Astrocyte (in vitro differentiated cells and primary cell): ENCODE results near the gene SEC61B. TPM values are rescaled to one million over a fixed set of nuclear protein-coding genes. Genes with fewer than 3 reads are reported as not detected.

ENCODE experiments used
- DNase-seq: peaks from one replicate; pipeline ENCODE4 v3.0.0-alpha.2; 2010; ENCODE audit warnings: low read depth
- FAIRE-seq: peaks from 2 replicates; lab custom pipeline; 2011; peaks lifted over from hg19 to GRCh38; lab: Jason Lieb, UNC
- H2AFZ ChIP-seq: 2 replicates; pipeline ENCODE4 v1.6.0; 2012; ENCODE audit warnings: low read depth, low read length, inconsistent platforms
- H3K27ac ChIP-seq: 2 replicates; pipeline ENCODE4 v1.5.1; 2011; ENCODE audit warnings: low read depth, low read length, inconsistent platforms
- H3K27me3 ChIP-seq: 2 replicates; pipeline ENCODE4 v1.6.0; 2011; ENCODE audit warnings: low read length, inconsistent platforms; ENCODE audit not compliant: insufficient read depth
- H3K36me3 ChIP-seq: 2 replicates; pipeline ENCODE4 v1.5.1; 2011; ENCODE audit warnings: low read length, inconsistent platforms; ENCODE audit not compliant: insufficient read depth
- H3K4me1 ChIP-seq: 2 replicates; pipeline ENCODE4 v1.5.1; 2011; ENCODE audit warnings: low read length, inconsistent platforms; ENCODE audit not compliant: insufficient read depth
- H3K4me2 ChIP-seq: 2 replicates; pipeline ENCODE4 v1.6.0; 2012; ENCODE audit warnings: low read length, inconsistent platforms
- H3K4me3 ChIP-seq: 2 replicates; pipeline ENCODE4 v1.5.1; 2011; ENCODE audit warnings: low read depth, mild to moderate bottlenecking, low read length, inconsistent platforms; ENCODE audit not compliant: insufficient read depth
- H3K79me2 ChIP-seq: 2 replicates; pipeline ENCODE4 v1.6.0; 2012; ENCODE audit warnings: mild to moderate bottlenecking, low read length, inconsistent platforms; ENCODE audit not compliant: insufficient read depth
- H3K9ac ChIP-seq: 2 replicates; pipeline ENCODE4 v1.6.0; 2012; ENCODE audit warnings: mild to moderate bottlenecking, low read length, inconsistent platforms
- H3K9me3 ChIP-seq: 2 replicates; pipeline ENCODE4 v1.5.1; 2012; ENCODE audit warnings: low read depth, mild to moderate bottlenecking, low read length, inconsistent platforms; ENCODE audit not compliant: insufficient read depth
- H4K20me1 ChIP-seq: 2 replicates; pipeline ENCODE4 v1.6.0; 2012; ENCODE audit warnings: low read length, inconsistent platforms; ENCODE audit not compliant: insufficient read depth
- H3K27ac Mint-ChIP-seq: one replicate; pipeline ENCODE4 v1.8.0; 2021; ENCODE audit warnings: mild to moderate bottlenecking, mixed read lengths; ENCODE audit not compliant: unreplicated experiment
- H3K27me3 Mint-ChIP-seq: one replicate; pipeline ENCODE4 v1.8.0; 2021; ENCODE audit warnings: low read depth, mixed read lengths; ENCODE audit not compliant: unreplicated experiment
- H3K36me3 Mint-ChIP-seq: one replicate; pipeline ENCODE4 v1.8.0; 2021; ENCODE audit warnings: low read depth, mixed read lengths; ENCODE audit not compliant: unreplicated experiment
- H3K4me1 Mint-ChIP-seq: one replicate; pipeline ENCODE4 v1.8.0; 2021; ENCODE audit warnings: low read depth, mixed read lengths; ENCODE audit not compliant: unreplicated experiment
- H3K4me3 Mint-ChIP-seq: one replicate; pipeline ENCODE4 v1.8.0; 2021; ENCODE audit warnings: mild to moderate bottlenecking, moderate library complexity, mixed read lengths; ENCODE audit not compliant: unreplicated experiment
- H3K9me3 Mint-ChIP-seq: one replicate; pipeline ENCODE4 v1.8.0; 2021; ENCODE audit warnings: mild to moderate bottlenecking, mixed read lengths; ENCODE audit not compliant: unreplicated experiment
- CTCF ChIP-seq: IDR thresholded peaks from 2 replicates; pipeline ENCODE4 v1.5.1; 2011; ENCODE audit warnings: low read depth, mild to moderate bottlenecking, inconsistent platforms, low read length, moderate library complexity; ENCODE audit not compliant: insufficient read depth
- EZH2 ChIP-seq: IDR thresholded peaks from 2 replicates; pipeline ENCODE4 v1.6.1; 2012; ENCODE audit warnings: mild to moderate bottlenecking, low read length, inconsistent platforms; ENCODE audit not compliant: insufficient read depth
- total RNA-seq: library from RNA; stranded (reverse); gene quantifications from 2 replicates; pipeline ENCODE4 v1.2.1, GENCODE V29; 2021

Gene SEC61B
- total RNA-seq, 1 donor from 2014 or later: 263 TPM

- FAIRE-seq (no peak), DNase-seq (no peak)
- Mint-ChIP-seq H3K9me3 (no peaks in the 10 kb centered on the region), H3K4me1 (peaks cover 19% of the 10 kb centered on the region), H3K4me3 (no peak overlapping the region), H3K36me3 (no peaks in the 10 kb centered on the region), H3K27me3 (no peaks in the 10 kb centered on the region), H3K27ac (no peak overlapping the region)
- Histone ChIP-seq H2AFZ (no peak overlapping the region), H3K4me3 (no peak overlapping the region), H3K4me2 (no peak overlapping the region), H3K79me2 (no peaks in the 10 kb centered on the region), H3K9ac (no peak overlapping the region), H3K9me3 (no peaks in the 10 kb centered on the region), H3K27me3 (peaks cover 2% of the 10 kb centered on the region), H4K20me1 (no peaks in the 10 kb centered on the region), H3K27ac (no peak overlapping the region), H3K4me1 (peaks cover 8% of the 10 kb centered on the region), H3K36me3 (no peaks in the 10 kb centered on the region)
- TF ChIP-seq CTCF (no peak), EZH2 (no peak)
These were observed 44.3 kb upstream of the SEC61B start for GRCh38 chr9:99177576-99178366.

- no peaks in the 10 kb centered on the region for H3K79me2 ChIP-seq
- H2AFZ ChIP-seq: no peak overlapping the region
- FAIRE-seq: no peak
- H3K9ac ChIP-seq: no peak overlapping the region
- no peaks in the 10 kb centered on the region for H3K27me3 ChIP-seq
- no peaks in the 10 kb centered on the region for H4K20me1 ChIP-seq
- no peak overlapping the region for H3K4me2 ChIP-seq
- Mint-ChIP-seq H3K27ac (no peak overlapping the region), H3K4me3 (no peak overlapping the region), H3K4me1 (peaks cover 18% of the 10 kb centered on the region), H3K36me3 (no peaks in the 10 kb centered on the region), H3K9me3 (no peaks in the 10 kb centered on the region), H3K27me3 (no peaks in the 10 kb centered on the region)
- no peak overlapping the region for H3K27ac ChIP-seq
- no peaks in the 10 kb centered on the region for H3K36me3 ChIP-seq
- DNase-seq: no peak
- H3K4me3 ChIP-seq: no peak overlapping the region
- peaks cover 11% of the 10 kb centered on the region for H3K4me1 ChIP-seq
- TF ChIP-seq CTCF: no peak
- TF ChIP-seq EZH2: no peak
- H3K9me3 ChIP-seq: no peaks in the 10 kb centered on the region
These were observed 42.9 kb upstream of the SEC61B start for GRCh38 chr9:99178912-99179872.
